Right forelimb (tissue), 1 donor: ENCODE results near the gene VEZT.
"Not testable (repeated sequence)": the region's sequence is repeated elsewhere in the genome, so short reads cannot be mapped to it uniquely, and the experiment has no call there.

Experiments
- DNase-seq: peaks from one replicate; pipeline ENCODE4 v3.0.0-alpha.2; 2018

The VEZT gene

GRCh38 chr12:95258151-95258550 is 40.5 kb downstream of the VEZT start:
- no peak for DNase-seq

GRCh38 chr12:95258803-95259202 is 41.2 kb downstream of the VEZT start:
- DNase-seq: no peak

- DNase-seq: no peak
Measured at GRCh38 chr12:95259368-95259767, 41.8 kb downstream of the VEZT start.

GRCh38 chr12:95261109-95261508 is 43.5 kb downstream of the VEZT start:
- DNase-seq: no peak

- no peak for DNase-seq
Measured at GRCh38 chr12:95262808-95263207, 45.2 kb downstream of the VEZT start.

GRCh38 chr12:95265765-95266164 is 48.2 kb downstream of the VEZT start:
- DNase-seq: no peak

GRCh38 chr12:95266254-95266653 is 48.6 kb downstream of the VEZT start:
- DNase-seq: no peak

GRCh38 chr12:95269892-95270291 is 52.3 kb downstream of the VEZT start:
- DNase-seq: no peak

GRCh38 chr12:95271465-95271864 is 53.9 kb downstream of the VEZT start:
- no peak for DNase-seq

GRCh38 chr12:95277139-95277538 is 59.5 kb downstream of the VEZT start:
- no peak for DNase-seq

- DNase-seq: no peak
Measured at GRCh38 chr12:95279856-95280255, 62.2 kb downstream of the VEZT start.

GRCh38 chr12:95282266-95282665 is 64.7 kb downstream of the VEZT start:
- no peak for DNase-seq

GRCh38 chr12:95283371-95283770 is 65.8 kb downstream of the VEZT start:
- no peak for DNase-seq

- DNase-seq: no peak
Measured at GRCh38 chr12:95286713-95287112, 69.1 kb downstream of the VEZT start.

- no peak for DNase-seq
Measured at GRCh38 chr12:95291501-95291900, 73.9 kb downstream of the VEZT start.

- no peak for DNase-seq
Measured at GRCh38 chr12:95298916-95299315, 81.3 kb downstream of the VEZT start.

- no peak for DNase-seq
Measured at GRCh38 chr12:95300286-95300685, 82.7 kb downstream of the VEZT start.

- DNase-seq: no peak
Measured at GRCh38 chr12:95303476-95303875, 85.9 kb downstream of the VEZT start.

GRCh38 chr12:95304673-95305198 is 87.1 kb downstream of the VEZT start:
- no peak for DNase-seq

GRCh38 chr12:95312656-95313055 is 95.0 kb downstream of the VEZT start:
- DNase-seq: no peak

- not testable (repeated sequence) for DNase-seq
Measured at GRCh38 chr12:95314756-95315155, 97.1 kb downstream of the VEZT start.

GRCh38 chr12:95316798-95317197 is 99.2 kb downstream of the VEZT start:
- no peak for DNase-seq

- no peak for DNase-seq
Measured at GRCh38 chr12:95318071-95318545, 100.5 kb downstream of the VEZT start.

- no peak for DNase-seq
Measured at GRCh38 chr12:95319694-95320331, 102.2 kb downstream of the VEZT start.
